Breast epithelium (tissue), 4 donors: ENCODE measurements around the gene ADGRB2. TPM values are rescaled to one million over a fixed set of nuclear protein-coding genes. Genes with fewer than 3 reads are reported as not detected.
A peak's percentile ranks its signal among the peaks of the same experiment; 100 is the strongest.

ENCODE experiments used
- DNase-seq, 2 donors: peaks; one replicate each; pipeline ENCODE4 v3.0.0-alpha.2; 2019; ENCODE audit warnings: low spot score in 2 of 2
- H3K27ac ChIP-seq, 2 donors: fragments of 200-600 bp; sonication (generic) in 1 of 2; one replicate each; pipeline ENCODE4 v1.5.1; 2016 to 2019; ENCODE audit warnings: mild to moderate bottlenecking in 1 of 2
- H3K27me3 ChIP-seq, 2 donors: fragments of 200-600 bp; sonication (generic) in 1 of 2; one replicate each; pipeline versions ENCODE4 v1.5.1 to v1.6.0; 2017 to 2019; ENCODE audit warnings: control low read depth in 1 of 2, mild to moderate bottlenecking in 1 of 2
- H3K36me3 ChIP-seq: fragments of 200-600 bp; one replicate; pipeline ENCODE4 v1.5.1; 2019
- H3K4me1 ChIP-seq, 2 donors: fragments of 200-600 bp; sonication (generic); one replicate each; pipeline ENCODE4 v1.5.1; 2016 to 2019; ENCODE audit warnings: control low read depth in 1 of 2
- H3K4me3 ChIP-seq, 3 donors: fragments of 200-600 bp; sonication (generic); 1 replicate in 2 of 3; 2 replicates in 1 of 3; pipeline ENCODE4 v1.5.1; 2016 to 2019; ENCODE audit warnings: mild to moderate bottlenecking in 3 of 3, moderate library complexity in 2 of 3
- H3K9me3 ChIP-seq, 2 donors: fragments of 200-600 bp; sonication (generic) in 1 of 2; one replicate each; pipeline ENCODE4 v1.5.1; 2016 to 2019; ENCODE audit warnings: control low read depth in 1 of 2
- CTCF ChIP-seq, 3 donors: fragments of 450-650 bp; IDR thresholded peaks; one replicate each; pipeline ENCODE4 v1.5.1; 2016 to 2017; ENCODE audit warnings: antibody characterized with exemption in 3 of 3, mild to moderate bottlenecking in 3 of 3, moderate library complexity in 3 of 3
- POLR2A ChIP-seq: fragments of 450-650 bp; IDR thresholded peaks from one replicate; pipeline ENCODE4 v1.6.1; 2016; ENCODE audit warnings: antibody characterized with exemption, mild to moderate bottlenecking, moderate library complexity
- POLR2AphosphoS5 ChIP-seq, 3 donors: sonication (generic); formaldehyde crosslinking; IDR thresholded peaks; one replicate each; pipeline ENCODE4 v1.6.1; 2017; ENCODE audit warnings: antibody characterized with exemption in 3 of 3
- intact Hi-C: fragments of 100-400 bp; cut with DNase I; formaldehyde crosslinking; loops from one replicate; pipeline ENCODE4 v1.15.1; 2023; ENCODE audit warnings: low total_unique reads
- total RNA-seq, 3 donors: library from RNA; depleted of rRNA; stranded (reverse); fragments of >200 nt; gene quantifications; one replicate each; pipeline ENCODE4 v1.1.0, GENCODE V29; 2016

The ADGRB2 gene
- total RNA-seq, 3 donors from 2014 or later, result 1.3 to 4.9 (median 2.9) TPM

- no peaks in the 10 kb centered on the region for H3K36me3 ChIP-seq
- no peak overlapping the region for H3K4me3 ChIP-seq
- intact Hi-C loops, result no loop called here
- H3K4me1 ChIP-seq, result peaks cover 0 to 5% of the 10 kb centered on the region in 2 donors
- H3K9me3 ChIP-seq, result no peaks in the 10 kb centered on the region
- H3K27me3 ChIP-seq, result no peaks in the 10 kb centered on the region
- H3K27ac ChIP-seq, result no peak overlapping the region
- peak in 1 of 2 donors; percentile 40 for DNase-seq
- no peak for TF ChIP-seq POLR2AphosphoS5 (IDR thresholded peaks at IDR 0.05)
- TF ChIP-seq CTCF (IDR thresholded peaks at IDR 0.05), result no peak
- no peak for TF ChIP-seq POLR2A
These were observed 27.2 kb upstream of the ADGRB2 start for GRCh38 chr1:31791131-31791858.

GRCh38 chr1:31790641-31791091 lies 26.5 kb upstream of the ADGRB2 start:
- no peaks in the 10 kb centered on the region for H3K27me3 ChIP-seq
- H3K27ac ChIP-seq, result no peak overlapping the region
- intact Hi-C loops, result no loop called here
- no peaks in the 10 kb centered on the region for H3K9me3 ChIP-seq
- no peak for DNase-seq
- no peaks in the 10 kb centered on the region for H3K36me3 ChIP-seq
- TF ChIP-seq POLR2A (no peak), CTCF (IDR thresholded peaks at IDR 0.05) (no peak), POLR2AphosphoS5 (IDR thresholded peaks at IDR 0.05) (no peak)
- peaks cover 0 to 5% of the 10 kb centered on the region in 2 donors for H3K4me1 ChIP-seq
- H3K4me3 ChIP-seq, result no peak overlapping the region

- H3K9me3 ChIP-seq, result no peaks in the 10 kb centered on the region
- intact Hi-C loops, result no loop called here
- DNase-seq, result no peak
These were observed 26.0 kb upstream of the ADGRB2 start for GRCh38 chr1:31790140-31790539.

GRCh38 chr1:31789259-31790065 lies 25.3 kb upstream of the ADGRB2 start:
- intact Hi-C loops, result no loop called here
- DNase-seq, result peak; percentile 94 to 95
- H3K27me3 ChIP-seq, result no peaks in the 10 kb centered on the region
- no peaks in the 10 kb centered on the region for H3K36me3 ChIP-seq
- peak overlapping the region; percentile 88 to 97 for H3K27ac ChIP-seq
- H3K9me3 ChIP-seq, result no peaks in the 10 kb centered on the region
- H3K4me1 ChIP-seq, result peaks cover 0 to 5% of the 10 kb centered on the region in 2 donors
- H3K4me3 ChIP-seq, result peak overlapping the region; percentile 59 to 83 (median 63)
- TF ChIP-seq POLR2AphosphoS5 (IDR thresholded peaks at IDR 0.05), result peak in 1 of 3 donors; percentile 26
- TF ChIP-seq CTCF (IDR thresholded peaks at IDR 0.05), result peak; percentile 80 to 93 (median 89)
- no peak for TF ChIP-seq POLR2A

More at GRCh38 chr1:31790140-31790539, 26.0 kb upstream of the ADGRB2 start:
- no peaks in the 10 kb centered on the region for H3K27me3 ChIP-seq
- TF ChIP-seq CTCF (IDR thresholded peaks at IDR 0.05), result no peak
- TF ChIP-seq POLR2A, result no peak
- TF ChIP-seq POLR2AphosphoS5 (IDR thresholded peaks at IDR 0.05), result no peak
- no peak overlapping the region for H3K27ac ChIP-seq
- H3K36me3 ChIP-seq, result no peaks in the 10 kb centered on the region
- no peak overlapping the region for H3K4me3 ChIP-seq
- peaks cover 0 to 5% of the 10 kb centered on the region in 2 donors for H3K4me1 ChIP-seq

GRCh38 chr1:31788825-31789256 lies 24.7 kb upstream of the ADGRB2 start:
- no peak for TF ChIP-seq CTCF (IDR thresholded peaks at IDR 0.05)
- no peak for TF ChIP-seq POLR2A
- TF ChIP-seq POLR2AphosphoS5 (IDR thresholded peaks at IDR 0.05), result no peak
- peak in 1 of 2 donors; percentile 51 for DNase-seq

More at GRCh38 chr1:31788825-31789256, 24.7 kb upstream of the ADGRB2 start:
- no peaks in the 10 kb centered on the region for H3K27me3 ChIP-seq
- intact Hi-C loops, result loop anchor here (1.0 kb wide), 1 partner anchor 27 kb away; no protein-coding TSS in a partner anchor
- H3K4me1 ChIP-seq, result peaks cover 0 to 5% of the 10 kb centered on the region in 2 donors
- H3K36me3 ChIP-seq, result no peaks in the 10 kb centered on the region
- H3K4me3 ChIP-seq, result peak overlapping the region; percentile 59 to 83 (median 63)
- peak overlapping the region; percentile 88 to 97 for H3K27ac ChIP-seq
- no peaks in the 10 kb centered on the region for H3K9me3 ChIP-seq
